Gastrocnemius medialis (tissue), 4 donors: ENCODE data around the gene OLR1. TPM values are rescaled to one million over a fixed set of nuclear protein-coding genes. Genes with fewer than 3 reads are reported as not detected.
"Not testable (repeated sequence)": the region's sequence is repeated elsewhere in the genome, so short reads cannot be mapped to it uniquely, and the experiment has no call there.

Experiments used
- ATAC-seq, 2 donors: fragments of 150-250 bp; one replicate each; pipeline ENCODE4 v1.9.1; 2016
- DNase-seq, 2 donors: peaks; one replicate each; pipeline ENCODE4 v3.0.0-alpha.2; 2019
- H3K27ac ChIP-seq, 4 donors: fragments of 200-600 bp; sonication (generic); 1 replicate in 1 of 4; 2 replicates in 3 of 4; pipeline ENCODE4 v1.5.1; 2016 to 2018; ENCODE audit warnings: mild to moderate bottlenecking in 2 of 4, moderate library complexity in 1 of 4
- H3K27me3 ChIP-seq, 3 donors: fragments of 200-600 bp; sonication (generic) in 2 of 3; 1 replicate in 1 of 3; 2 replicates in 2 of 3; pipeline versions ENCODE4 v1.5.1 to v1.6.0; 2016 to 2019; ENCODE audit warnings: mild to moderate bottlenecking in 1 of 3, moderate library complexity in 1 of 3
- H3K36me3 ChIP-seq, 2 donors: fragments of 200-600 bp; sonication (generic) in 1 of 2; one replicate each; pipeline ENCODE4 v1.5.1; 2017 to 2018
- H3K4me1 ChIP-seq, 2 donors: fragments of 200-600 bp; sonication (generic) in 1 of 2; one replicate each; pipeline ENCODE4 v1.5.1; 2016 to 2017; ENCODE audit warnings: mild to moderate bottlenecking in 2 of 2
- H3K4me3 ChIP-seq, 4 donors: fragments of 200-600 bp; sonication (generic) in 3 of 4; 1 replicate in 1 of 4; 2 replicates in 3 of 4; pipeline ENCODE4 v1.5.1; 2016 to 2019; ENCODE audit warnings: mild to moderate bottlenecking in 2 of 4
- H3K9me3 ChIP-seq, 3 donors: fragments of 200-600 bp; sonication (generic) in 2 of 3; 1 replicate in 1 of 3; 2 replicates in 2 of 3; pipeline ENCODE4 v1.5.1; 2016 to 2019
- POLR2A ChIP-seq, 2 donors: fragments of 450-650 bp; IDR thresholded peaks; one replicate each; pipeline ENCODE4 v1.6.1; 2017; ENCODE audit warnings: antibody characterized with exemption in 2 of 2, mild to moderate bottlenecking in 2 of 2, moderate library complexity in 2 of 2
- in situ Hi-C, 4 donors: fragments of 200-750 bp; cut with MboI; loops; one replicate each; pipeline versions ENCODE4 v1.15.0 to v1.8.0; 2017; ENCODE audit warnings: low sequenced_read_pairs in 4 of 4
- intact Hi-C: fragments of 100-400 bp; cut with DNase I; formaldehyde crosslinking; loops from one replicate; pipeline ENCODE4 v1.15.1; 2023; ENCODE audit warnings: low total_unique reads
- total RNA-seq, 4 donors: library from RNA; depleted of rRNA; stranded (reverse); fragments of >200 nt; gene quantifications; one replicate each; pipeline versions ENCODE4 v1.1.0 to v1.2.3, GENCODE V29; 2016
- TF ChIP-seq, protein P1 (sequence below), 5 experiments: fragments of 450-650 bp in 3 of 5; fragments of 200-600 bp in 2 of 5; sonication (generic) in 2 of 5; IDR thresholded peaks in 4 of 5; conservative IDR thresholded peaks in 1 of 5; 1 replicate in 4 of 5; 2 replicates in 1 of 5; pipeline ENCODE4 v1.5.1; 2016 to 2019; ENCODE audit warnings: antibody characterized with exemption in 5 of 5, mild to moderate bottlenecking in 3 of 5, moderate library complexity in 3 of 5

OLR1 gene
- total RNA-seq, result under 1 TPM in 1 of 4 donors, not detected in 3; 0.42 TPM

DNA sequence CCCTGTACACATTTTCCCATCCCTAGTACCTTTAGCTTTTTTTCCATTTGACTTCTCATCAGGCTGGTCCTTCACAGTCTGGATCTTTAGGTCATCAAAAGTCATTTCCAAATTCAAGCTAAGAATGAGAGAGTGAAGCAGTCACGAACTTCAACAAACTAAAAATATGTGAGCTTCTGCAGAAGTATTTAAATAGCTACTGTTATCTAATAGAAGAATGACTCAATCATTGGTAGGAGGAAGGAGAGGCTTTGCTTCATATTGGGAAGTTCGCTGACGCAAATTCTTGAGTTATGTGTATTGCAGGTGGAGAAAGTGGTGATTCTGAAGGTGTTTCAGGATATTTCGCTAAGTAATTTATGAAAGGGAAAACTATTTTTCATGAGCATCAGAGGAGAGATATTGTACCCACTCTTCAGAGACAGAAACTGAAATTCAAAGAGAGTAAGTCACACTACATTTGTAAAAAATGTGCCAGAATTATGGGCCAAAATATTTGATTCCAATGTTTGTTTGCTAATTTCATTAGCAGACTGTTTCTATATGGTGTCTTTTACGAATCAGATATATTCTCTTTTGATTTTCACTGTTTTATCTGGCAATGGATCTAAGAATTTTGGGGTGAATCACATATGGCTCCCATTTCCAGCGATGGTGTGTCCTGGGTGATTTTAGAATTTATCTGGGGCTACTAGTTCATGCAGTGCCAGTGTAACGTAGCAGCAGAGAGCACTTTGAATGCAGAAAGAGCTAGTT lies at the start of gene OLR1:
Gene OLR1 (minus strand): TSS at position 160 of the 756 bp plus-strand sequence. CDS start 55 bp downstream, at position 105.
- Histone ChIP-seq H3K27me3 (no peaks in the 10 kb centered on the region), H3K9me3 (no peaks in the 10 kb centered on the region), H3K4me1 (no peaks in the 10 kb centered on the region), H3K4me3 (no peak within 1 kb of the TSS), H3K27ac (no peak within 1 kb of the TSS), H3K36me3 (no peaks in the 10 kb centered on the region)
- TF ChIP-seq, protein P1, sequence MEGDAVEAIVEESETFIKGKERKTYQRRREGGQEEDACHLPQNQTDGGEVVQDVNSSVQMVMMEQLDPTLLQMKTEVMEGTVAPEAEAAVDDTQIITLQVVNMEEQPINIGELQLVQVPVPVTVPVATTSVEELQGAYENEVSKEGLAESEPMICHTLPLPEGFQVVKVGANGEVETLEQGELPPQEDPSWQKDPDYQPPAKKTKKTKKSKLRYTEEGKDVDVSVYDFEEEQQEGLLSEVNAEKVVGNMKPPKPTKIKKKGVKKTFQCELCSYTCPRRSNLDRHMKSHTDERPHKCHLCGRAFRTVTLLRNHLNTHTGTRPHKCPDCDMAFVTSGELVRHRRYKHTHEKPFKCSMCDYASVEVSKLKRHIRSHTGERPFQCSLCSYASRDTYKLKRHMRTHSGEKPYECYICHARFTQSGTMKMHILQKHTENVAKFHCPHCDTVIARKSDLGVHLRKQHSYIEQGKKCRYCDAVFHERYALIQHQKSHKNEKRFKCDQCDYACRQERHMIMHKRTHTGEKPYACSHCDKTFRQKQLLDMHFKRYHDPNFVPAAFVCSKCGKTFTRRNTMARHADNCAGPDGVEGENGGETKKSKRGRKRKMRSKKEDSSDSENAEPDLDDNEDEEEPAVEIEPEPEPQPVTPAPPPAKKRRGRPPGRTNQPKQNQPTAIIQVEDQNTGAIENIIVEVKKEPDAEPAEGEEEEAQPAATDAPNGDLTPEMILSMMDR (IDR thresholded peaks at IDR 0.05 in 4 of 5, conservative IDR thresholded peaks at IDR 0.05 in 1 of 5), result no peak
- TF ChIP-seq POLR2A (IDR thresholded peaks at IDR 0.05), result no peak
- DNase-seq (no peak), ATAC-seq (no peak)
- in situ Hi-C loops (no loop called here), intact Hi-C loops (no loop called here)

DNA sequence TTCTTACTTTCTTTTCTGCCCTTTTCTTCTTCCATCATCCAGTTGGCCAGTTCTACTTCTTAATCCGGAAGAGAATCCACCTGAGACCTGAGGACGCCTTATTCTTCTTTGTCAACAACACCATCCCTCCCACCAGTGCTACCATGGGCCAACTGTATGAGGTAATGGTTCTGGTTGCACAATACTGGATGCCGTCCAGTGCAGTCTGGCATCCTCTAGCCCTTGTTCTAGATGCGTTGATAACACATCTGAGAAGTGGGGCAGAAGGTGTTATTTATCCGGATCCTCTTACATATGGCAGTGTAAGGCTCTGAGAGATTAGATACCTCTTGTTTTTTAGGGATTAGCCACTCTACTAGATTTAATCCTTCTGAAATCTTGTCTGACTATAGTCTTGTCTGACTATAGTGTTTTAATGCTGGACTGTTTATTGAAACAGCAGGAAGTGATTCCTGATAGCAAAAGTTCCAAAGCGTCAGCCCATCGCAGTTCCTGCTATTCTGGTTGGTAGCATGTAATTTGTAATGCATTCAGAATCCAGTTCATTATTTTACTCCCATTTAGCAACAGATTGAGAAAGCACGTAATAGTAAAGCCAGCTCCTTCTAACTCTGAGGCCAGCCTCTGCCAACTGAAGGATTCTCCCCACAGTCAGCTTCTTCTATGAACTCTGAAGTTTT lies 48.6 kb upstream of the OLR1 start:
- Histone ChIP-seq H3K4me3 (no peak overlapping the region), H3K27ac (peak overlapping the region; percentile 98 to 100 (median 98)), H3K9me3 (no peaks in the 10 kb centered on the region), H3K36me3 (peaks cover 16 to 81% of the 10 kb centered on the region in 2 donors), H3K4me1 (peaks cover 35 to 60% of the 10 kb centered on the region in 2 donors), H3K27me3 (no peaks in the 10 kb centered on the region)
- intact Hi-C loops (no loop called here), in situ Hi-C loops (loop anchor here in 3 of 4 donors (25.0 kb wide), 2 partner anchors 492 to 1567 kb away; partner anchors contain the start of gene YBX3 (in 2 of the 3))
- TF ChIP-seq, protein P1 (IDR thresholded peaks at IDR 0.05 in 4 of 5, conservative IDR thresholded peaks at IDR 0.05 in 1 of 5), result no peak
- TF ChIP-seq POLR2A (IDR thresholded peaks at IDR 0.05), result peak in 1 of 2 donors; percentile 20
- peak; percentile 85 to 92 for DNase-seq
- ATAC-seq, result peak; percentile 97 to 98

DNA sequence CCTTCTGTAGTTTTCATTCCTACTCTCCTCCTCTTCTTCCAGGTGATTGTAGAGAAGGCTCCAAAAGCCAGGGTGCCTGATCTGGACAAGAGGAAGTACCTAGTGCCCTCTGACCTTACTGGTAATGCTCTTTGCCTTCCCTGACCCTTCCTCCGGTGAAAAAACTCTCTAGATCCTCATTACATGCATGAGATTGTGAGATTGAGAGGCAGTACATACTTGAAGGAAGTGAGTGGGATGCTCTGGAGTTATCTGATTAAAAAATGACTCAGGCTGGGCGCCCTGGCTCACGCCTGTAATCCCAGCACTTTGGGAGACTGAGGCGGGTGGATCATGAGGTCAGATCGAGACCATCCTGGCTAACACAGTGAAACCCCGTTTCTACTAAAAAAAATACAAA lies 46.1 kb upstream of the OLR1 start:
- Histone ChIP-seq H3K9me3 (no peaks in the 10 kb centered on the region), H3K27me3 (no peaks in the 10 kb centered on the region), H3K4me1 (peaks cover 43 to 60% of the 10 kb centered on the region in 2 donors), H3K27ac (peak overlapping the region; percentile 98 to 100 (median 98)), H3K4me3 (peak overlapping the region in 1 of 4 donors; percentile 90), H3K36me3 (peaks cover 10 to 71% of the 10 kb centered on the region in 2 donors)
- TF ChIP-seq, protein P1 (IDR thresholded peaks at IDR 0.05 in 4 of 5, conservative IDR thresholded peaks at IDR 0.05 in 1 of 5), result no peak
- no peak for TF ChIP-seq POLR2A (IDR thresholded peaks at IDR 0.05)
- in situ Hi-C loops (loop anchor here in 3 of 4 donors (5.0 to 25.0 kb wide), 3 partner anchors 489 to 1569 kb away; partner anchors contain the start of gene YBX3 (in 2 of the 3)), intact Hi-C loops (no loop called here)
- ATAC-seq (no peak), DNase-seq (no peak)

DNA sequence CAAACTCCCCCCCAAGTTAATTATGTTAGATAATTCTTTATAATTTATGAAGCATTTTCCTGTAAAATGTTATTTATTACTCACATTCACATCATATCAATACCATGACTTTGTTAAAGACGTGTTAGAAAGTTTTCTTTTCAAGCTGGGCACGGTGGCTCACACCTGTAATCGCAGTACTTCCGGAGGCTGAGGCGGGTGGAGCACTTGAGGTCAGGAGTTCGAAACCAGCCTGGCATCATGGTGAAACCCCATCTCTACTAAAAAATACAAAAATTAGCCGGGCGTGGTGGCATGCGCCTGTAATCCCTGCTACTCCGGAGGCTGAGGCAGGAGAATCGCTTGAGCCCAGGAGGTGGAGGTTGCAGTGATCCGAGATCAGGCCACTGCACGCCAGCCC lies 44.0 kb upstream of the OLR1 start:
- ATAC-seq, DNase-seq, H3K27me3 ChIP-seq, H3K9me3 ChIP-seq, intact Hi-C loops: not testable (repeated sequence)
- in situ Hi-C loops, result loop anchor here in 3 of 4 donors (5.0 to 25.0 kb wide), 3 partner anchors 491 to 1571 kb away; partner anchors contain the start of gene YBX3 (in 2 of the 3)
- Histone ChIP-seq H3K27ac (peak overlapping the region; percentile 98 to 100 (median 98)), H3K4me3 (peak overlapping the region in 3 of 4 donors; percentile 87 to 96 (median 90)), H3K4me1 (peaks cover 38 to 49% of the 10 kb centered on the region in 2 donors), H3K36me3 (peaks cover 3 to 51% of the 10 kb centered on the region in 2 donors)
